ENCODE data around the gene FUBP1.
"Not testable (repeated sequence)": the region's sequence is repeated elsewhere in the genome, so short reads cannot be mapped to it uniquely, and the experiment has no call there.

Gene FUBP1

GRCh38 chr1:77987919-77988318 is 9.0 kb upstream of the FUBP1 start:
- no peak for DNase-seq

- no peak for DNase-seq
Measured at GRCh38 chr1:77986810-77987209, 7.9 kb upstream of the FUBP1 start.

GRCh38 chr1:77984629-77985028 is 5.8 kb upstream of the FUBP1 start:
- no peak for DNase-seq

- no peak for DNase-seq
Measured at GRCh38 chr1:77983997-77984355, 5.1 kb upstream of the FUBP1 start.

- DNase-seq = not testable (repeated sequence)
Measured at GRCh38 chr1:77983352-77983996, 4.6 kb upstream of the FUBP1 start.

- peak in 1 of 2 experiments; percentile 12 for DNase-seq
Measured at GRCh38 chr1:77978293-77978968, 441 bp downstream of the FUBP1 start.

GRCh38 chr1:77977989-77978292 is 931 bp downstream of the FUBP1 start:
- no peak for DNase-seq

- DNase-seq = no peak
Measured at GRCh38 chr1:77976433-77977076, 2.3 kb downstream of the FUBP1 start.

- DNase-seq = no peak
Measured at GRCh38 chr1:77975907-77976306, 3.0 kb downstream of the FUBP1 start.

- DNase-seq = no peak
Measured at GRCh38 chr1:77975386-77975785, 3.5 kb downstream of the FUBP1 start.

GRCh38 chr1:77972080-77972479 is 6.8 kb downstream of the FUBP1 start:
- no peak for DNase-seq

GRCh38 chr1:77970192-77970591 is 8.7 kb downstream of the FUBP1 start:
- no peak for DNase-seq

- no peak for DNase-seq
Measured at GRCh38 chr1:77966291-77966690, 12.6 kb downstream of the FUBP1 start.

GRCh38 chr1:77961392-77961791 is 17.5 kb downstream of the FUBP1 start:
- no peak for DNase-seq

GRCh38 chr1:77958850-77959249 is 20.0 kb downstream of the FUBP1 start:
- no peak for DNase-seq

GRCh38 chr1:77958391-77958790 is 20.5 kb downstream of the FUBP1 start:
- DNase-seq = no peak

GRCh38 chr1:77956464-77956863 is 22.4 kb downstream of the FUBP1 start:
- DNase-seq = no peak

- DNase-seq = no peak
Measured at GRCh38 chr1:77955709-77956108, 23.2 kb downstream of the FUBP1 start.

- DNase-seq = no peak
Measured at GRCh38 chr1:77954521-77954920, 24.4 kb downstream of the FUBP1 start.

GRCh38 chr1:77953907-77954306 is 25.0 kb downstream of the FUBP1 start:
- no peak for DNase-seq

GRCh38 chr1:77951328-77951727 is 27.5 kb downstream of the FUBP1 start:
- DNase-seq = no peak

GRCh38 chr1:77950873-77951272 is 28.0 kb downstream of the FUBP1 start:
- no peak for DNase-seq

- no peak for DNase-seq
Measured at GRCh38 chr1:77948841-77949424, 29.9 kb downstream of the FUBP1 start.

- DNase-seq = no peak
Measured at GRCh38 chr1:77945345-77945744, 33.5 kb downstream of the FUBP1 start.
